ENCODE measurements around the gene PDLIM1.

PDLIM1 gene

DNA sequence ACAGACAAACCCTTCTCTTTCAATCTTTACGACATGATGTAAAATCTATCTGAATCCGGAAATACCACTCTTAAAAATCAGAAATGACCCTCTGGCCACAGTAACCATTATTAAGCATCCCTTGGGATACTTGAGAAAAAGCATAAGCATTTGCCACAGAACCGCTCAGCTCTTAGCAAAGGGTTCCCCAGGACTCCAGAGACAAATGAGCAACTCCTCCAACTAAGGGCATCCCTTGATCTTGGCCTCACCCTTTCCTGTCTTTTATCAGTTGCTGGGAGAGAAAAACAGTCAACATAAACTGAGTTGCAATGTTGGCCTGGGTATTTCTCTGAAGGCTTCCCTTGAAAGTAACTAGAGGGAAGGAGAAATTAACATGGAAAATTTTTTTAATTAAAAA lies 3.5 kb downstream of the PDLIM1 start:
- no peak for DNase-seq

- DNase-seq: no peak
Observed at GRCh38 chr10:95286707-95287106, 4.1 kb downstream of the PDLIM1 start.

DNA sequence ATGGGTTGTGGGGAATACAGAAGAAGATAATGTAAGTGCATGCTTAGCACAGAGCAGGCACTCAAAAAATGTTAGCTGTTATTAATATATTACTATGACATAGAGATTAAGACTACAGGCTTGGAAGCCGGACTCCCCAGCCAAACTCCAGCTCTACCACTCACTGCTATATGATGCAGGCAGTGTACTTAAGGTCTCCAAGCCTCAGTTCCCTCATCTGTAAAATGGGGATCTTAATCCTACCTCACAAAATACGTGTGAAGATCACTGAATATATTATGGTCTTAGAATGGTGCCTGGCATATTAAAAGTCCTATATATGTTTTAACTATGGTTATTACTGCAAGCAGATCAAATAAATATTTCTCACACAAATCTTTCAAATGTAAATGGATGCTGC lies 5.2 kb downstream of the PDLIM1 start:
- DNase-seq: no peak

GRCh38 chr10:95284807-95285206 lies 6.0 kb downstream of the PDLIM1 start:
- no peak for DNase-seq

DNA sequence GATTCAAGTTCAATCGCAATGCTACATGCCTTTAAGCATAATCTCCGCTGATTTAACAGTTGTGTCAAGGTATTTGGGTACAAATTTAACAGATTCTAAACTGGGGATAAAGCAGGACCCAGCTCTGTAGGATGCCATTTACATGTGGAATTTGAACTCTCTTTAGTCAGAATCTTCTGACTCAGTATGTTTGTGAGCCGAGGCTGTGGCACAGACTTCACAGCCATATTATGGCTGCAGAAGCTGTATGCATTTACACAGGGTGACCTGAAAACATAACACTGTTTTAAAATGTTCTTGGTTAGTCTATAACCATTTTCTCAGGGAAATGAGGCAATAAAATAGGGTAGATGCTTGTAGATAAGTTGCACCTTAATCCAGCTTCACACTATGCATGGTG lies 8.7 kb downstream of the PDLIM1 start:
- no peak for DNase-seq

DNA sequence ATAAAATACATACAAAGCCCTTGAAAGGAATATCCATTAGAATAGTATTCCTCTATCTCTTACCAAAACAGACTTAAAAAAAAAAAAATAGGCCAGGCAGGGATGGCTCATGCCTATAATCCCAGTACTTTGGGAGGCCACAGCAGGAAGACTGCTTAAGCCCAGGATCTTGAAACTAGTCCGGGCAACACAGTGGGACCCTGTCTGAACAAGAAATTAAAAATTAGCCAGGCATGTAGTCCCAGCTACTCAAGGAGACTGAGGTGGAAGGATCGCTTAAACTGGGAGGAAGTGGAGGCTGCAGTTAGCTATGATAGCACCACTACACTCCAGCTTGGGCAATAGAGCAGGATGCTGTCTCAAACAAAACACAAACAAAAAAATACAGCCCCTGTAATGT lies 9.6 kb downstream of the PDLIM1 start:
- DNase-seq: no peak

GRCh38 chr10:95280637-95281036 lies 10.2 kb downstream of the PDLIM1 start:
- DNase-seq: no peak

GRCh38 chr10:95279042-95279820 lies 11.6 kb downstream of the PDLIM1 start:
- DNase-seq: no peak

- no peak for DNase-seq
Observed at GRCh38 chr10:95278061-95278988, 12.5 kb downstream of the PDLIM1 start.

GRCh38 chr10:95277614-95278013 lies 13.2 kb downstream of the PDLIM1 start:
- no peak for DNase-seq

DNA sequence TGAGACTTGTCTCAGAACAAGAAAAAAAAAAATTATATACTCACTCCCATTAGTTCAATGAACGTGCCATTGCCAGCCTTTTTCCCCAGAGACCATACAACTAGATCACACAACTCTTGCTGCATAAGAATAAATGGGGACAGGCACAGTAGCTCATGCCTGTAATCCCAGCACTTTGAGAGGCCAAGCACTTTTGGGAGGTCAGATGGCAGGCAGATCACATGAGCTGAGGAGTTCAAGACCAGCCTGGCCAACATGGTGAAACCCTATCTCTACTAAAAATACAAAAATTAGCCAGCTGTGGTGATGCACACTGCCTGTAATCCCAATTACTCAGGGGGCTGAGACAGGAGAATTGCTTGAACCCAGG lies 13.6 kb downstream of the PDLIM1 start:
- DNase-seq: no peak

GRCh38 chr10:95276367-95277200 lies 14.2 kb downstream of the PDLIM1 start:
- DNase-seq: no peak

DNA sequence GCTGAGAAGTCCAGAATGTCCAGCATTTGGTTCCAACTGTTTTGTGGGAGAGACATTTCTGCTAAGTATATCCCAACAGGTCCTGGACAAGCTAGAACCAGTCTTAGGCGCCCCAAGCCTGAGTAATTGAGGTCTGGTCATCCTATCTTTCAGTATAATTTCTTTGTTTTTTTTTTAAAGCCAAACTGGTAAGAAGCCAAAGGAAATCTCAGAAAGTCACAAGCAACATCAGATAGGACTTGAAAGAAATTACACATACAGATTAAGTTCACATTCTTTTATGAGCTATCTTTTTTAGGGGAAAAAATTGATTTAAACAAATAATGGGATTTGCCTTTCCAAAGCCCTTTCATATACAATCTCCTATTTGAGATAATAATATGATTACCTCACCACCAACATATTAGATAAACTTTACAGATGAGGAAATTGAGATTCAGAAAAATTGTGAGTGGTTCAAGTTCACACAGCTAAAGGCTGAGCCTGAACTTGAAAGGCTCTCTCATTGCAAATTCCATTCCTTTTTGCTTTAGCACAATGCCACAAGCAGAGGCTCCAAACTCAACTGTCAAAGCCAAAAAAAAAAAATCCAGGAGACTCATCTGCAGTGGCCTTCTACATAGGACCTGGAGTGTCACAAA lies 15.0 kb downstream of the PDLIM1 start:
- no peak for DNase-seq

DNA sequence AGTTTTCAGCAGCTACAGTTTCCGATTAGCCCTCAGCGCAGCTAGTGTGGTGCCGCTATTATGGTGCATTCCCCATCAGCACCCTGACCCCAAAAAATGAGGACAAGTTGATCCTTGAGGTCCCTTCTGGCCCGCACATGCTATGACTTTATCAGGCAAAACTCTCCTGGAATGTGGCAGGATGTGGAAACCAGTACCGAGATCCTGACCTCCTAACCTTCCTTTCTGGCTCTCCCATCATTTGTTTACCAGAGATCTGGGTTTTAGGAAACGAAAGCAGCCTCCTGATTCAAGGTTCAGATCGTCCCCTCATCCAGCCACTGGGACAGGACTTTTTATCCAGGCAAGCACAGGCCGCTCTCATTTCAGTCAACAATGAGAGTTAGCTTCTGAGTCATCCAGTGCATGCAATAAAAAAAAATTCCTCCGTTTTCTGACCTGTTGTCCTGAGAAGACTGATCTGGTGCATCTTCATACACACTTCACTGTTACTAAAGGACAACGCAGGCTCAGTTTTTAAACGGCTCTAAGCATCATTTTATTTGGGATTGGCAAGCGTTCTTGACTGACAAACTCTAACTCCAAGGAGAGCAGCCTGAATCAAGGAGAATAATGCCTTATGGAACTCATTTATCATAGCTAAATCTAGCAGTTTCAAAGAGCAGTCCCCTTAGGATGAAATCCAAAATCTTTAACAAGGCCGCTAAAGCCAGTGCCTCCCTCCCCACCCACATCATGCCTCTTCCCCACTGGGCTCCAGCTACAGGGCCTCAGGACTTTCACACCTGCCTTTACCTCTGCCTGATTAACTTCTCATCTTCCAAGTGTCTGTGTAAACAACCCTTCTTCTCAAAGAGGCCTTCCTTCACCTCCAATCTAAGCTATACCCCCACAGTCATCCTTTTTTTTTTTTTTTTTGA lies 17.1 kb downstream of the PDLIM1 start:
- no peak for DNase-seq

DNA sequence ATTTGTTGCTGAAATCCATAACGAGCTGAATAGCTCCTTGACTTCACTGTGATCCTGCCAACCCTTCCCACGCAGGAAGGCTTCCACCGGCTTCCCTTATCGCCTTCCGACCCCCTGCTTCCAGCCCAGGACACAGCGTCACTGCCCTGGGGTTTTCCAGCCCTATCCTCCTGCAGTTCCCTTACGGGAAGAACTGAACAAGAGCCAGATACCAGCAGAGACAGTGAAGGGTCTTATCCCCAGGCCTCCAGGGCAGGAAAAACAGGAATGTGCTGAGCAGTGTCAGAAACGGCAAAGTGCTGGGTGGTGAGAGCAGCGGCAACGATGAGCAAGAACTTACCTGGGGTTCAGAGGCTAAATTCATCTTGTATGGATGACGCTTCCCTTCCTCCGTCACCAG lies 22.4 kb downstream of the PDLIM1 start:
- no peak for DNase-seq

DNA sequence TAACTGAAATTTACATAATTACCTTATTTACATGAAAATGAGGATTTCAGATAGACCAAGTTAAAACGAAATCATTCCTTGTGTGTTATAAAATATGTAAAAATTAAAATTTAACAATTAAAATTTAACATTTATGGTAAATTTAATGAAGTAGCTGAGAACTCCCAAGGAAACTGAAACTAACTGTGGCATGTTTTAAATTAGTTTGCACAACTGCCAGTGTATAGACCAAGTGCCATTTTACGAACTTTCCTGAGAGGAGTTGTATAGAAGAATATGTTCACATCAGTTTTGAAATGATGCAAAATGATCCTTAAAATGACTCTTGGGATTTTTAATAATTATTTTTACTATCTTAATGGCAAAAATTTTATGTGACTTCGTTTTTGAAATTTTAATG lies 23.6 kb downstream of the PDLIM1 start:
- DNase-seq: no peak

DNA sequence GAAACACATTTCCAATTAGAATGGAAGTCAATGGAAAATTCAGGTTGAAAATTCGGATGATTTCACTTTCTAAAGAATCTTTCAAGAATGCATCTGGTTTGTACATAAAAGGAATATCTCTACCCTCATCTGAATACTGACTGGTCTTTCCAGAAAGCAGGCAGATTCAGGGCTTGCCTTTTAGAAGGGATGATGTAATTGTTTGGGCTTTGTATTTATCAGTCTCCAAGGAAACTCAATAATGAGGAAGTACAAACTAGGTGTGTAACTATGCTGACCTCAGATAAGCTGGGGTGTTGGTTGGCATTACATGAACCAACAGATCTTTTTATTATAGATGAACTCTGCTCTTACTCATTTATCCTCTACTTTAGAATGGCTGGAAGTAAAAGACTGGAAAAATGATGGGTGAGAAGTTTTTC lies 24.1 kb downstream of the PDLIM1 start:
- no peak for DNase-seq

DNA sequence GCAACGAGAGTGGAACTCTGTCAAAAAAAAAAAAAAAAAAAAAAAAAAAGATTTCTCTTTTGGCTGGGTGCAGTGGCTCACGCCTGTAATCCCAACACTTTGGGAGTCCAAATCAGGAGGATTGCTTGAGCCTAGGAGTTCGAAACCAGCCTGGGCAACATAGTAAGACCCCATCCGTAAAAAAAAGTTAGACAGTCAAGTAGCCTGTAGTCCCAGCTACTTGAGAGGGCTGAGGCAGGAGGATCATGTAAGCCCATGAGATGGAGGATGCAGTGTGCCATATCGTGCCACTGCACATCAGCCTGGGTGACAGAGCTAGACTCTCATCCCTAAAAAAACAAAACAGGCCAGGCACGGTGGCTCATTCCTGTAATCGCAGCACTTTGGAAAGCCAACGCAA lies 25.2 kb downstream of the PDLIM1 start:
- DNase-seq: no peak

- no peak for DNase-seq
Observed at GRCh38 chr10:95264227-95265051, 26.4 kb downstream of the PDLIM1 start.

GRCh38 chr10:95263864-95264226 lies 27.0 kb downstream of the PDLIM1 start:
- DNase-seq: no peak

All from NCI-H1105 (cell line).